Stomach (tissue), 9 donors: ENCODE results near the gene JCHAIN. TPM values are rescaled to one million over a fixed set of nuclear protein-coding genes. Genes with fewer than 3 reads are reported as not detected.

Experiments used
- DNase-seq, 2 donors: peaks; one replicate each; pipeline versions ENCODE4 v3.0.0 to v3.0.0-alpha.2; 2013 to 2019
- H3K27ac ChIP-seq, 5 donors: fragments of 200-600 bp in 4 of 5; sonication (generic) in 4 of 5; one replicate each; pipeline ENCODE4 v1.5.1; 2013 to 2019; ENCODE audit warnings: mild to moderate bottlenecking in 1 of 5, moderate library complexity in 1 of 5
- H3K27me3 ChIP-seq, 3 donors: fragments of 200-600 bp; sonication (generic); one replicate each; pipeline ENCODE4 v1.5.1; 2017 to 2019; ENCODE audit warnings: mixed run types in 1 of 3
- H3K36me3 ChIP-seq, 4 donors: fragments of 200-600 bp; sonication (generic); 1 replicate in 3 of 4; 2 replicates in 1 of 4; pipeline ENCODE4 v1.5.1; 2016 to 2019
- H3K4me1 ChIP-seq, 4 donors: fragments of 200-600 bp; sonication (generic); one replicate each; pipeline ENCODE4 v1.5.1; 2016 to 2019
- H3K4me3 ChIP-seq, 4 donors: fragments of 200-600 bp; sonication (generic) in 3 of 4; one replicate each; pipeline ENCODE4 v1.5.1; 2016 to 2019; ENCODE audit warnings: mild to moderate bottlenecking in 1 of 4
- H3K9me3 ChIP-seq, 4 donors: fragments of 200-600 bp; sonication (generic); one replicate each; pipeline ENCODE4 v1.5.1; 2016 to 2019
- CTCF ChIP-seq, 7 experiments: fragments of 450-650 bp in 4 of 7; fragments of 200-600 bp in 3 of 7; sonication (generic) in 3 of 7; IDR thresholded peaks; one replicate each; pipeline ENCODE4 v1.5.1; 2016 to 2019; ENCODE audit warnings: antibody characterized with exemption in 7 of 7, control low read depth in 2 of 7, mild to moderate bottlenecking in 1 of 7
- EP300 ChIP-seq: sonication (generic); formaldehyde crosslinking; IDR thresholded peaks from one replicate; pipeline ENCODE4 v1.6.1; 2017; ENCODE audit warnings: antibody characterized with exemption
- POLR2A ChIP-seq, 4 donors: fragments of 450-650 bp; IDR thresholded peaks; one replicate each; pipeline ENCODE4 v1.6.1; 2016; ENCODE audit warnings: antibody characterized with exemption in 4 of 4, control low read depth in 2 of 4, mild to moderate bottlenecking in 1 of 4, moderate library complexity in 1 of 4
- POLR2AphosphoS5 ChIP-seq, 3 donors: sonication (generic); formaldehyde crosslinking; IDR thresholded peaks; one replicate each; pipeline ENCODE4 v1.6.1; 2016; ENCODE audit warnings: antibody characterized with exemption in 3 of 3
- WGBS, 5 donors: extraction: QIAGEN DNeasy Blood & Tissue Kit in 3 of 5; methylation state at CpG; one replicate each; pipeline versions ENCODE4 v1.1.5 to v1.1.7; 2013 to 2018; 5-methylcytosine and 5-hydroxymethylcytosine counted together
- intact Hi-C: fragments of 100-400 bp; cut with DNase I; formaldehyde crosslinking; loops from one replicate; pipeline ENCODE4 v1.15.1; 2023; ENCODE audit warnings: low total_unique reads
- polyA plus RNA-seq, 3 donors: library from polyadenylated mRNA; stranded (reverse); fragments of 200-250 nt; gene quantifications; one replicate each; pipeline ENCODE4 v1.2.3, GENCODE V29; 2013
- total RNA-seq, 5 donors: library from RNA; depleted of rRNA; stranded (reverse); fragments of >200 nt; gene quantifications; one replicate each; pipeline versions ENCODE4 v1.1.0 to v1.2.3, GENCODE V29; 2014 to 2016
- donor health status: healthy with polysubstance abuse.
- donor health status: Bipolar disorder and iron deficiency.
- donor health status: healthy.

Gene JCHAIN
- total and polyA plus RNA-seq, 8 donors: 5.5 to 284 (median 41.9) TPM

GRCh38 chr4:70712604-70713452, 46.5 kb upstream of the JCHAIN start:
- TF ChIP-seq POLR2AphosphoS5 (IDR thresholded peaks at IDR 0.05): no peak
- 91 to 96% (median 94%) methylated on average over 7 of the region's 7 CpGs for WGBS, 5 donors
- no peaks in the 10 kb centered on the region for H3K27me3 ChIP-seq
- H3K4me3 ChIP-seq: no peak overlapping the region
- H3K27ac ChIP-seq: peak overlapping the region in 1 of 5 donors; percentile 46
- no peaks in the 10 kb centered on the region for H3K9me3 ChIP-seq
- H3K36me3 ChIP-seq: no peaks in the 10 kb centered on the region
- peaks cover 0 to 60% (median 35%) of the 10 kb centered on the region in 4 donors for H3K4me1 ChIP-seq
- intact Hi-C loops: no loop called here
- DNase-seq: no peak

DNA sequence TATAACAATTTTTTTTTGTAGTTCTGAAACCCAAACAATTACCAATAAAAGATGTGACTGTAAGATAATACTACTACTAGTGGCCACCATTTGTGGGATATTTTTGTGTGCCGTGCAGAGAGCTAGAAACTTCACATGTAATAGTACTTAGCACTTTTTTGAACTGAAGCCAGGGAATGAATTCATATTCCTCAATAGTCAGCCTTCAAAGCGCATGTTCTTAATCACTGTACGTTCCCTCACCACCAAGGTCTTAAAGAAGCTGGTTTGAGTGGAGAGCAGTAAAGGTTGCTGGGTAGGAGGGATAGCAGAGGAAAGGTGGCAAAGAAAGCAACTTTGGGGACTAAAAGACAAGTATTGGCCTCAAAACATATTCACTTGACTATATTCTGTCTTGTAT, 45.8 kb upstream of the JCHAIN start:
- WGBS, 5 donors: 68 to 88% (median 81%) methylated on average over 3 of the region's 3 CpGs
- no peak for DNase-seq
- intact Hi-C loops: no loop called here
- H3K27ac ChIP-seq: no peak overlapping the region
- no peaks in the 10 kb centered on the region for H3K27me3 ChIP-seq
- H3K9me3 ChIP-seq: no peaks in the 10 kb centered on the region
- TF ChIP-seq POLR2AphosphoS5 (IDR thresholded peaks at IDR 0.05) (no peak), CTCF (IDR thresholded peaks at IDR 0.05) (no peak), EP300 (no peak), POLR2A (IDR thresholded peaks at IDR 0.05) (no peak)
- H3K4me1 ChIP-seq: peaks cover 3 to 66% (median 37%) of the 10 kb centered on the region in 4 donors
- no peak overlapping the region for H3K4me3 ChIP-seq
- no peaks in the 10 kb centered on the region for H3K36me3 ChIP-seq

DNA sequence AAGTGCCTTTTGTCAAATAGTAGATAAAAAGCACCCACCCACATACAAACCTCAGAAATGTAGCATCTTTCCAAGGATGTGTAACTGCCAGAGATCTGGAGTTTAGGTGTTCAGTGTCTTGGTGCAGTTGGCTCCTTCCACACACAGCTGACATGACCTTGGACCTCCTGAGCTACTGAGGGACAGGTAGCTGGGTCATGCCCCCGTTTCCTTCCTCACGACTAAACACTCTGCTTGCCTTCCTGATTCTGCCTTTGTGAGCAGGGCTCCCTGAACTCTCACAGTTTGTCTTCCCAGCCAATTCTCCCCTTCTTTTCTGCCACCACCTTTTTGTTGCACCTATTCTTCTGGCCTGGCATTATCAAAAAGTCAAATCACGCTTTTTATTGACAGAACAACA, 45.3 kb upstream of the JCHAIN start:
- no peaks in the 10 kb centered on the region for H3K27me3 ChIP-seq
- H3K9me3 ChIP-seq: no peaks in the 10 kb centered on the region
- peaks cover 8 to 72% (median 43%) of the 10 kb centered on the region in 4 donors for H3K4me1 ChIP-seq
- intact Hi-C loops: no loop called here
- DNase-seq: no peak
- no peak for TF ChIP-seq POLR2AphosphoS5 (IDR thresholded peaks at IDR 0.05)
- no peak for TF ChIP-seq POLR2A (IDR thresholded peaks at IDR 0.05)
- TF ChIP-seq CTCF (IDR thresholded peaks at IDR 0.05): no peak
- TF ChIP-seq EP300: no peak
- WGBS, 5 donors: 36 to 48% (median 44%) methylated on average over 3 of the region's 3 CpGs
- H3K27ac ChIP-seq: no peak overlapping the region
- no peaks in the 10 kb centered on the region for H3K36me3 ChIP-seq
- no peak overlapping the region for H3K4me3 ChIP-seq

GRCh38 chr4:70709611-70710205, 43.4 kb upstream of the JCHAIN start:
- Histone ChIP-seq H3K4me3 (no peak overlapping the region), H3K36me3 (no peaks in the 10 kb centered on the region), H3K9me3 (no peaks in the 10 kb centered on the region), H3K27ac (no peak overlapping the region), H3K4me1 (peaks cover 15 to 71% (median 51%) of the 10 kb centered on the region in 4 donors), H3K27me3 (no peaks in the 10 kb centered on the region)
- TF ChIP-seq EP300: no peak
- TF ChIP-seq POLR2A (IDR thresholded peaks at IDR 0.05): no peak
- no peak for TF ChIP-seq POLR2AphosphoS5 (IDR thresholded peaks at IDR 0.05)
- TF ChIP-seq CTCF (IDR thresholded peaks at IDR 0.05): no peak
- 39 to 63% (median 53%) methylated on average over 7 of the region's 7 CpGs for WGBS, 5 donors
- DNase-seq: no peak
- intact Hi-C loops: no loop called here

DNA sequence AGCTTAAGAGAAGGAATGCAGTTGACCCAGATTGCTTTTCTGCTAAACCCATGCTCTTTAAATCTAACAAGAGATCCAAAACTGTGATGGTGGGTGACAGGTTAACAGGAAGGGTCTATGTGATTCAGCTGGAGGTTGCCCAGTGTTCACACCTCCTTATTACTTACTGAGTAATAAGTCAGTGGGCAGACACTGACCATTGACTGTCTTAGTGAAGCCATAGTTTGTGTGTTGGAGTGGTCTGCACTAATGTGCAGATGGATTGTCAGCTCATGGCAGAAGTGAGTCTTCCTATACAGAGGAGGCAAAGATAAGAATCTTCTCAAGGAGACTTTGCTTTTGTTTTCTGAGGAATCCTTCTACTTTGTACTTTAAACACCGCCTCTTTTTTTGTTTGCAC, 40.2 kb upstream of the JCHAIN start:
- peak overlapping the region; percentile 67 to 97 (median 96) for H3K27ac ChIP-seq
- peaks cover 15 to 53% (median 37%) of the 10 kb centered on the region in 4 donors for H3K4me1 ChIP-seq
- WGBS, 5 donors: 51 to 71% (median 61%) methylated on average over 1 of the region's 1 CpG
- H3K27me3 ChIP-seq: no peaks in the 10 kb centered on the region
- peak overlapping the region; percentile 59 to 98 (median 88) for H3K4me3 ChIP-seq
- intact Hi-C loops: no loop called here
- TF ChIP-seq EP300 (no peak), CTCF (IDR thresholded peaks at IDR 0.05) (no peak), POLR2AphosphoS5 (IDR thresholded peaks at IDR 0.05) (no peak), POLR2A (IDR thresholded peaks at IDR 0.05) (no peak)
- H3K36me3 ChIP-seq: no peaks in the 10 kb centered on the region
- DNase-seq: no peak
- H3K9me3 ChIP-seq: no peaks in the 10 kb centered on the region
